Cardiac fibroblast (primary cell): ENCODE data around the gene KIAA1217.
"Not testable (repeated sequence)": the region's sequence is repeated elsewhere in the genome, so short reads cannot be mapped to it uniquely, and the experiment has no call there.

Experiments
- DNase-seq, 2 donors: peaks; one replicate each; pipeline versions ENCODE4 v3.0.0 to v3.0.0-alpha.2; 2010; ENCODE audit warnings: low read depth in 2 of 2
- H3K4me3 ChIP-seq, 2 donors: replicated peaks in 1 of 2; 1 replicate in 1 of 2; 2 replicates in 1 of 2; pipeline ENCODE4 v1.5.1; 2011; ENCODE audit warnings: low read depth in 2 of 2, low read length in 2 of 2, mild to moderate bottlenecking in 2 of 2, moderate library complexity in 1 of 2
- TF ChIP-seq, protein P1 (sequence below): IDR thresholded peaks from one replicate; pipeline ENCODE4 v1.5.1; 2011; ENCODE audit warnings: low read depth, mild to moderate bottlenecking, low read length, inconsistent platforms

Gene KIAA1217

DNA sequence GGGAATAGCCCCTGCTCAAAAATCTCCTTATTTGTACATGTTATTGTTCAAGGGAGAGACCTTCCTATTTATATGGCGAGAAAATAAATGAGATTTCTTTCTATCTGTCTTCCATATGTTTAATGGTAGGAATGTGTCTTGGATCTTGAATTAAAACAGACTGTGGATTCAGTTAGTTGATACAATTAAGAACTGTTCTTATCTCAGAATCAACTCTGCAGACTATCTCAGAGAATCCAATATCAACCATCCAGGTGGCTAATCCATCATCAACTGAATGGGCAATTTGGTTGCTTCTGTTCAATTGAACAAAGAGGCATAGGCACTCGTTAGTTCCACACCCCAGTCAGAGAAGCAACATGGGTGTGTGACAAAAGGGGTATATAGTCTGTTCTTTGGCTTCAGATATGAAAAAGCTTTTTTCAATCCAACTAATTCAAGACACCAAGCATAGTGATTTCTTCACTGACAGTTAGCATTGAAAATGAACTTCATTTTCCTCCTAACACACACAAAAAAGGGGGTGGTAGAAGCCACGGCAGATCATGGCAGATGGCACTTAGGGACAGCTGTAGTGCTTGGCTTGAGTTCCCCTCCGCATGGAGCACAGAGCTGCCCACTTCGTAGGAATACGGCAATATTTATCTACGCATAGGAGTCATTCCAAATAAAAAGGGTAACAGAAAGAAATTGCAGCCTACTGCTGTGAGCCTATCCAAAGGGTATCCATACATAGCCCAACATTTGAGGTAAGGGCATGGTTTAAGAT, 135.9 kb downstream of the KIAA1217 start:
- no peak for DNase-seq
- H3K4me3 ChIP-seq: no peak overlapping the region
- TF ChIP-seq, protein P1, sequence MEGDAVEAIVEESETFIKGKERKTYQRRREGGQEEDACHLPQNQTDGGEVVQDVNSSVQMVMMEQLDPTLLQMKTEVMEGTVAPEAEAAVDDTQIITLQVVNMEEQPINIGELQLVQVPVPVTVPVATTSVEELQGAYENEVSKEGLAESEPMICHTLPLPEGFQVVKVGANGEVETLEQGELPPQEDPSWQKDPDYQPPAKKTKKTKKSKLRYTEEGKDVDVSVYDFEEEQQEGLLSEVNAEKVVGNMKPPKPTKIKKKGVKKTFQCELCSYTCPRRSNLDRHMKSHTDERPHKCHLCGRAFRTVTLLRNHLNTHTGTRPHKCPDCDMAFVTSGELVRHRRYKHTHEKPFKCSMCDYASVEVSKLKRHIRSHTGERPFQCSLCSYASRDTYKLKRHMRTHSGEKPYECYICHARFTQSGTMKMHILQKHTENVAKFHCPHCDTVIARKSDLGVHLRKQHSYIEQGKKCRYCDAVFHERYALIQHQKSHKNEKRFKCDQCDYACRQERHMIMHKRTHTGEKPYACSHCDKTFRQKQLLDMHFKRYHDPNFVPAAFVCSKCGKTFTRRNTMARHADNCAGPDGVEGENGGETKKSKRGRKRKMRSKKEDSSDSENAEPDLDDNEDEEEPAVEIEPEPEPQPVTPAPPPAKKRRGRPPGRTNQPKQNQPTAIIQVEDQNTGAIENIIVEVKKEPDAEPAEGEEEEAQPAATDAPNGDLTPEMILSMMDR: no peak

DNA sequence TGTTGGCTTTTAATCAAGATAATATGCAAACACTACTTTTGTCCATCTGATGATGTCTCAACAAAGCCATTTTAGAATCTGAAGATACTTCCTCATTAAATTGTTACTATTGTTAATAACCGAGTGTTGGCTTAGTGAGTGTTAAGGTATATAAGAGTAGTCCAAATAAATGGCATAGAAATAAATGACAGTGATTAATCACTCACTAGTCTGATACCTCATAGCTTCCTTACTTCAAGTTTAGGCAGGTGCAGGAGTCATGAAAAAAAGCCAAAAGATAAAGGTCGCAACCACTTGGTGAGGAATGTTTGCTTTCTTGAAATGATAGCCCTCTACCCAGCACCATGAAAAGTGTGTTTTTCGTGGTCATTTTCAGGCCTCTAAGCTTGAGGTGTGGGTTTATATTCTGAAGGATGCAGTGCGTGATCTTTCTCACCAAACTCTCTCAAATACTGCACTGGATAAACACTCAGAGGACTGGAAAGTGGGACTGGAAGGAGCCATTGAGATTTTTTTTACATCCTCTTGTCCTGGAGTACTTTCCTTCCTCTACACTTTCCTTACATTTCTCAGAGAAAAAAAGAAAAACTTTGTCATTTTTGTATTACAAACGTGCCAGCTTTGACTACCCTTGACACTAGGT, 138.1 kb downstream of the KIAA1217 start:
- no peak overlapping the region for H3K4me3 ChIP-seq
- TF ChIP-seq, protein P1: no peak
- no peak for DNase-seq

DNA sequence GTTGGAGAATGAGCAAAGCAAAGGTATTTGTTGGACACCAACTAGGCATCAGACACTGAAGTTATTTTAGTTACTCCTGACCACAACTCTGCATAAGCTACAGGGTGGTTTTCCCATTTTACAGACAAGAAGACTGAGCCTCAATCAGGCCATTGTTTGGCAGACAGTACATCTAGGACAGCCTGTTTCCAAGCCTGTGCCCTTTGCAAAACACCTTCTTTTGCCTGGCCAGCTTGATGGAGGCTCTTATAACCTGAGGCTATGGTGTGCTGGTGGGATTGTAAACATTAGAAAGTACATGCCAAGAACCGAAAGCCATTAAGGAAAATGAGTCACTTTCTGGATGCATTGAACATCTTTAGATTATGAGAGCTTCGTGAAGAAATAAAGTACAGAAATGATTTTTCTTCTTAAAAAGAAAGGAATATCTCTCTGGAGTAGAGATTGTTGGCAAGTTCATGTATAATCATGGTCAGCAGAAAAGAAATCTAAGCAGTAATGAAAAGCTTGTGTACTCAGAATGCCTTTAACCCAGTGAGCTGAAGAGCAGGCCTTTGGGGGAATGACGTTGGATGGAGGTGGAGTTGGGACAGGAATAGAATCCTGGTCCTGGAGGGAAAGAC, 140.6 kb downstream of the KIAA1217 start:
- TF ChIP-seq, protein P1: no peak

DNA sequence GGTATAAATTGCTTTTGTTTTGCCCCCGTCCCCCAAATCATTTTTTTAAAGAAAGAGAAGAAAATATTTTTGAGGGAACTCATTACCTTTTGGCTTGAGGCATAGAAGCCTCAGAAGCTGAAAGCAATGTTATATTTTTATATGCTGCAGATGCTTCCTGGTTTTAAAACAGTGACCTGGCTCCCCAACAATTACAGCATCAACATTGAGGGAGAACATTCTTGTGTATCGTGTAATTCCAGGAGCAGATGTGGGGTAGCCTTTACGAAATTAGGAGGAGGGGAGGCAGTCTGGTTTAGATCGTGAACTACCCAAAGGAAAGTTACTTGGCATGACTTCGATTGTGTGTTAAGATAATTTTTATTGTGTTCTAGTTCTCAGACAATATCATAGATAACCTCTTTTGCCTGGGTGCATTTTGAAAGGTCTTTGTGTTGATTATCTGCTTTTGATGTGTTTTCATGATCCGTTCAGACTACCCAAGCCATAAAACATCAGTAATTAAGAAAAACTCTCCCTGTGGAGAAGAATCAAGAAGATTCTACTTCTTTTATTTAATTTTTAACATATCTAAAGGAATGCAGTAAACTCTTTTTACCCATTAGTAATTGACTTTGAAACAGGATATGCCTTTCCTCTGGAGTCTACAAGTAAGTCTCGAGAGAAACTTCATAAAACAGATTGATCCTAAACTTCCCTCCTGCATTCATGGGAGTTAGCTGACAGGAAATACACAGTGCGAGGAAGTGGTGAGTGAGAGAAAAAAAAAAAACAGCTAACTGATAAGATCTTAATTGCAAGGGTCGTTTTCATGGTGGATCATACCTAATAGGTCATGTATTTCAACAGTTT, 141.4 kb downstream of the KIAA1217 start:
- TF ChIP-seq, protein P1: no peak
- no peak overlapping the region for H3K4me3 ChIP-seq
- peak; percentile 49 to 79 for DNase-seq

More for the DNA sequence above, 140.6 kb downstream of the KIAA1217 start:
- no peak overlapping the region for H3K4me3 ChIP-seq
- peak; percentile 42 to 57 for DNase-seq

DNA sequence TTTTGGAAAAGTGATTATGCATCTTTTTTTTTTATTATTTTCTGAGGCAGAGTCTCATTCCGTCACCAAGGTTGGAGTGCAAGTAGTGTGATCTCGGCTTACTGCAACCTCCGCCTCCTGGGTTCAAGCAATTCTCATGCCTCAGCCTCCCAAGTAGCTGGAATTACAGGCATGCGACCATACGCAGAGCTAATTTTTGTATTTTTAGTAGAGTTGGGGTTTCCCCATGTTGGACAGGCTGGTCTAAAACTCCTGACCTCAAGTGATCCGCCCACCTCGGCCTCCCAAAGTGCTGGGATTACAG, 141.9 kb downstream of the KIAA1217 start:
- not testable (repeated sequence) for DNase-seq

DNA sequence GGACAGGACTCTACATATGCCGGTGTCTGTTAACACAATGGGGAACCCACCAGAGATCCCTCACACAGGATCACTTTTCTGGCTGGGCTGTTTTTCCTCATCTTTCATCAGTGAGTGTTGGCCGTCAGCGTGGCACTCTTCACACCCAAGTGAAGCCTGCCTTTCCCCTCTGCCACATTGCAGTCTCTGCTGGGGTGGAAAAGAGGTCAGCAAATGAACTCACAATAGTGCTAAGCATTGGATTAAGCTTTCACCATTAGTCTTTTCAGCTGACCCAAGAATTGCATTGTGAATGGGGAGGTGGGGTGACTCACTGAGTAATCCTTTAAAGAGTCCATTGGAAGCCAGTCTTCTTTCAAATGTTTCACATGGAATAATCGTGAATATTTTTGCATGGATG, 143.0 kb downstream of the KIAA1217 start:
- DNase-seq: peak in 1 of 2 donors; percentile 20
- no peak overlapping the region for H3K4me3 ChIP-seq
- TF ChIP-seq, protein P1: no peak

More for the DNA sequence above, 141.9 kb downstream of the KIAA1217 start:
- not testable (repeated sequence) for H3K4me3 ChIP-seq
